ENCODE measurements around the gene LPP. TPM values are rescaled to one million over a fixed set of nuclear protein-coding genes. Genes with fewer than 3 reads are reported as not detected.
A peak's percentile ranks its signal among the peaks of the same experiment; 100 is the strongest.

The LPP gene
- total RNA-seq, 1 experiment from 2014 or later: 148 TPM

DNA sequence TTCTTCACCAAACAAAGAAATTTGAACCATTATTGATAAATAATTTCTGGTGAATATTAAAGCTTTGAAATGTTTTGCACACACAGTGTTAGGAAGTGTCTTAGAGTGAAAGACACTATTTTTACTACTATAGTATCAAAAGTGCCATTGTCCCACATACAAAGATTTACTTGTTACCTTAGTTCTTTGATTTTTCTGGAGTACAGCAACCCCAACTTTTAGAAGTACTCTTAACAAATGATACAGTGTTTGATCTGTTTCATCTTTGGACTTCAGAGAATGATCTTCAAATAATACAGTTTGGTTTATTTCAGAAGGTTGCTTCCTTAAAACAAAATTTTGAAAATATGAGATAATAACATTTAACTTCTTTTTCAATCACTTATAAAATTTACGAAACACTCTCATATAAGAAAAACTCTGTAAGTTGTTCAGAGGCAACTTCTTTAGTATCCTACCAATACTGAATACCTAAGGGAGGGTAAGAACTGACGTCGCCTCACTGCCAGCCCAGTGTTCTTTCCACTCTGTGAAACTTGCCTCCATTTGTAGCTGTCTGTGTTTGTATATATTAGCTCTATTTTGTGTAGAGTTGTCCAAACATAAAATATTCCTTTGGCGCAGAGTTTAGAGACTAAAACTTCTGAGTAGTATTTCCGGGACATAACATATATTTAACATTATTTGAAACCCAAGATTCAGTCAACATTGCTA, 464.2 kb downstream of the LPP start:
- Histone ChIP-seq H4K20me1 (ENCODE audit: insufficient read depth) (no peaks in the 10 kb centered on the region), H3K4me2 (no peak overlapping the region), H3K27ac (no peak overlapping the region), H3K36me3 (ENCODE audit: low read depth) (no peaks in the 10 kb centered on the region), H3K79me2 (ENCODE audit: low read depth) (no peaks in the 10 kb centered on the region), H3K9me3 (ENCODE audit: insufficient read depth, low read depth) (no peaks in the 10 kb centered on the region), H2AFZ (no peak overlapping the region), H3K4me3 (no peak overlapping the region), H3F3A (ENCODE audit: insufficient read depth, low read depth) (no peaks in the 10 kb centered on the region), H3K4me1 (replicated peaks; ENCODE audit: insufficient read depth) (no peaks in the 10 kb centered on the region), H3K27me3 (ENCODE audit: insufficient read depth, low read depth) (no peaks in the 10 kb centered on the region), H3K9me2 (ENCODE audit: insufficient read depth) (no peaks in the 10 kb centered on the region)
- BruUV-seq (replicated peaks): no TSS peak
- no peak for TF ChIP-seq EZH2 (IDR thresholded peaks at IDR 0.05; ENCODE audit: low read depth)
- TF ChIP-seq, protein P1, sequence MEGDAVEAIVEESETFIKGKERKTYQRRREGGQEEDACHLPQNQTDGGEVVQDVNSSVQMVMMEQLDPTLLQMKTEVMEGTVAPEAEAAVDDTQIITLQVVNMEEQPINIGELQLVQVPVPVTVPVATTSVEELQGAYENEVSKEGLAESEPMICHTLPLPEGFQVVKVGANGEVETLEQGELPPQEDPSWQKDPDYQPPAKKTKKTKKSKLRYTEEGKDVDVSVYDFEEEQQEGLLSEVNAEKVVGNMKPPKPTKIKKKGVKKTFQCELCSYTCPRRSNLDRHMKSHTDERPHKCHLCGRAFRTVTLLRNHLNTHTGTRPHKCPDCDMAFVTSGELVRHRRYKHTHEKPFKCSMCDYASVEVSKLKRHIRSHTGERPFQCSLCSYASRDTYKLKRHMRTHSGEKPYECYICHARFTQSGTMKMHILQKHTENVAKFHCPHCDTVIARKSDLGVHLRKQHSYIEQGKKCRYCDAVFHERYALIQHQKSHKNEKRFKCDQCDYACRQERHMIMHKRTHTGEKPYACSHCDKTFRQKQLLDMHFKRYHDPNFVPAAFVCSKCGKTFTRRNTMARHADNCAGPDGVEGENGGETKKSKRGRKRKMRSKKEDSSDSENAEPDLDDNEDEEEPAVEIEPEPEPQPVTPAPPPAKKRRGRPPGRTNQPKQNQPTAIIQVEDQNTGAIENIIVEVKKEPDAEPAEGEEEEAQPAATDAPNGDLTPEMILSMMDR (conservative IDR thresholded peaks at IDR 0.05): no peak
- intact Hi-C loops (cut with micrococcal nuclease; ENCODE audit: unreplicated experiment): no loop called here
- POLR2A ChIA-PET (ENCODE audit: unreplicated experiment): interaction anchor here (0.5 to 0.6 kb wide), 2 partner anchors 60 to 665 kb away, joined by 3 to 29 read pairs; no protein-coding TSS in a partner anchor
- CTCF ChIA-PET: no interaction called here
- no peak for DNase-seq

DNA sequence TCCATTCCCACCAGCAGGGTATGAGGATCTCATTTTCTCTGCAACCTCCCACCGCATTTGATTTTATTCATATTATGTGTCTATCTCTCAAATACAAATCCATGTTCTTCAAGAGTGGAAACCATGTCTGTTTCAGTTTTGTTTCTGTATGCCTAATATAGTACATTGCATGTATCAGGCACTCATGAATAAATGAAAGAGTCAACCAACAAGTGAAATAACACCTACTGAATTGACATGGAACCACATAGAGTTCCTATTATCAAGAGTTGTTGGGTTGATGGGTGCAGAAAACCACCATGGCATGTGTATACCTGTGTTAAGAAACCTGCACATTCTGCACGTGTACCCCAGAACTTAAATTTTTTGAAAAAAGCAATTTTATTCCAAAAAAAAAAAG, 466.8 kb downstream of the LPP start:
- peak in 1 of 2 experiments; percentile 28 for DNase-seq
- Histone ChIP-seq H3K79me2 (ENCODE audit: low read depth) (no peaks in the 10 kb centered on the region), H3K4me3 (no peak overlapping the region), H3K4me2 (no peak overlapping the region), H3K4me1 (replicated peaks; ENCODE audit: insufficient read depth) (no peaks in the 10 kb centered on the region), H3F3A (ENCODE audit: insufficient read depth, low read depth) (no peaks in the 10 kb centered on the region), H4K20me1 (ENCODE audit: insufficient read depth) (no peaks in the 10 kb centered on the region), H3K9me3 (ENCODE audit: insufficient read depth, low read depth) (no peaks in the 10 kb centered on the region), H2AFZ (no peak overlapping the region), H3K27ac (no peak overlapping the region), H3K36me3 (ENCODE audit: low read depth) (no peaks in the 10 kb centered on the region), H3K27me3 (ENCODE audit: insufficient read depth, low read depth) (no peaks in the 10 kb centered on the region), H3K9me2 (ENCODE audit: insufficient read depth) (no peaks in the 10 kb centered on the region; the same call in 1 of the 2 replicates)
- CTCF ChIA-PET: interaction anchor here (0.6 kb wide), 3 partner anchors 8 to 607 kb away, joined by 3 to 7 read pairs (median 5); no protein-coding TSS in a partner anchor
- intact Hi-C loops (cut with micrococcal nuclease; ENCODE audit: unreplicated experiment): no loop called here
- POLR2A ChIA-PET (ENCODE audit: unreplicated experiment): no interaction called here
- no peak for TF ChIP-seq EZH2 (IDR thresholded peaks at IDR 0.05; ENCODE audit: low read depth)
- TF ChIP-seq, protein P1 (conservative IDR thresholded peaks at IDR 0.05): no peak
- BruUV-seq (replicated peaks): no TSS peak

DNA sequence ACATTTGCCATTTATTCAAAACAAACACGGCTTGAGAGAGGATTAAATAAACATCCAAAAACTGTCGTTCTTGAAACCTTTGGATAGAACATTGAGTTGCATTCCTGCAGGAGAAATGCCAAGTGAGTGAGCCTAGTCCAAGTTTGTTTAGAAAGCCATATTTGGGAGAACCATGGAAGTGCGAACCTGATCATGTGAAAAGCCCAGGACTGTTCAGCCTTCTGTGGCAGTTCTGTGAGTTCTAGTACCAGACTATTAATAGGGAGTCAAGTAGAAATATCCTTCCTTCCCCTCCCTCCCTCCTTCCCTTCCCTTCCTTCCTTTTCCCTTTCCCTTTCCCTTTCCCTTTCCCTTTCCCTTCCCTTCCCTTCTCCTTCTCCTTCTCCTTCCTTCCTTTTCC, 470.4 kb downstream of the LPP start:
- no peaks in the 10 kb centered on the region for H3K36me3 ChIP-seq (ENCODE audit: low read depth)
- H2AFZ ChIP-seq: no peak overlapping the region
- no peaks in the 10 kb centered on the region for H3K9me3 ChIP-seq (ENCODE audit: insufficient read depth, low read depth)
- CTCF ChIA-PET: no interaction called here
- TF ChIP-seq EZH2 (IDR thresholded peaks at IDR 0.05; ENCODE audit: low read depth): no peak
- TF ChIP-seq, protein P1 (conservative IDR thresholded peaks at IDR 0.05): no peak
- no peak overlapping the region for H3K4me2 ChIP-seq
- no peaks in the 10 kb centered on the region for H3K27me3 ChIP-seq (ENCODE audit: insufficient read depth, low read depth)
- POLR2A ChIA-PET (ENCODE audit: unreplicated experiment): no interaction called here
- H3K79me2 ChIP-seq (ENCODE audit: low read depth): no peaks in the 10 kb centered on the region
- BruUV-seq (replicated peaks): no TSS peak
- H3K4me3 ChIP-seq: no peak overlapping the region
- DNase-seq: peak in 1 of 2 experiments; percentile 29
- H3K9me2 ChIP-seq (ENCODE audit: insufficient read depth): no peaks in the 10 kb centered on the region; the same call in 1 of the 2 replicates
- H3F3A ChIP-seq (ENCODE audit: insufficient read depth, low read depth): peaks cover 4% of the 10 kb centered on the region; the same call in 1 of the 2 replicates
- intact Hi-C loops (cut with micrococcal nuclease; ENCODE audit: unreplicated experiment): no loop called here
- peaks cover 20% of the 10 kb centered on the region for H3K4me1 ChIP-seq (replicated peaks; ENCODE audit: insufficient read depth)
- H4K20me1 ChIP-seq (ENCODE audit: insufficient read depth): no peaks in the 10 kb centered on the region
- no peak overlapping the region for H3K27ac ChIP-seq

Data from PC-9 (cell line).